Kidney (tissue), 14 donors: ENCODE data around the gene TAOK1. TPM values are rescaled to one million over a fixed set of nuclear protein-coding genes. Genes with fewer than 3 reads are reported as not detected.

ENCODE experiments used
- DNase-seq, 5 donors: peaks; one replicate each; pipeline ENCODE4 v3.0.0-alpha.2; 2013 to 2020
- FAIRE-seq: peaks from 2 replicates; lab custom pipeline; 2012; peaks lifted over from hg19 to GRCh38; lab: Jason Lieb, UNC
- H3K27ac ChIP-seq, 2 donors: one replicate each; pipeline ENCODE4 v1.7.0; 2013; ENCODE audit warnings: low read depth in 2 of 2, low read length in 2 of 2, inconsistent platforms in 1 of 2
- H3K27me3 ChIP-seq: one replicate; pipeline ENCODE4 v1.7.1; 2013; ENCODE audit warnings: low read length, inconsistent platforms; ENCODE audit not compliant: control insufficient read depth, insufficient read depth
- H3K36me3 ChIP-seq, 3 donors: one replicate each; pipeline versions ENCODE4 v1.7.0 to v1.7.1; 2013; ENCODE audit warnings: low read length in 3 of 3, control low read depth in 1 of 3, inconsistent platforms in 1 of 3; ENCODE audit not compliant: insufficient read depth in 3 of 3, control insufficient read depth in 2 of 3
- H3K4me1 ChIP-seq, 3 donors: one replicate each; pipeline versions ENCODE4 v1.7.0 to v1.7.1; 2013; ENCODE audit warnings: low read length in 3 of 3, inconsistent platforms in 1 of 3, low read depth in 1 of 3; ENCODE audit not compliant: control insufficient read depth in 2 of 3, insufficient read depth in 2 of 3
- H3K4me3 ChIP-seq, 3 donors: one replicate each; pipeline versions ENCODE4 v1.7.0 to v1.8.1; 2013; ENCODE audit warnings: low read length in 3 of 3, control low read depth in 1 of 3, inconsistent platforms in 1 of 3
- H3K9ac ChIP-seq, 3 donors: one replicate each; pipeline versions ENCODE4 v1.7.0 to v1.7.1; 2013; ENCODE audit warnings: low read length in 3 of 3, control low read depth in 1 of 3, inconsistent platforms in 1 of 3
- H3K9me3 ChIP-seq, 3 donors: one replicate each; pipeline versions ENCODE4 v1.7.0 to v1.7.1; 2013; ENCODE audit warnings: low read length in 3 of 3, control low read depth in 1 of 3, inconsistent platforms in 1 of 3; ENCODE audit not compliant: control insufficient read depth in 2 of 3, insufficient read depth in 1 of 3
- intact Hi-C: fragments of 100-400 bp; cut with DNase I; formaldehyde crosslinking; loops from one replicate; pipeline ENCODE4 v1.11.1; 2022
- polyA plus RNA-seq: library from polyadenylated mRNA; stranded (reverse); fragments of 350-450 nt; fragmentation: Illumina TruSeq; extraction: RNeasy Lipid Tissue Mini Kit (QIAGEN cat#74804); gene quantifications from one replicate; pipeline ENCODE4 v1.2.3, GENCODE V29; 2014; ENCODE audit warnings: low read depth, low replicate concordance; ENCODE audit not compliant: insufficient read depth
- total RNA-seq: library from RNA; stranded (reverse); fragmentation: NEBNext Ultra II Directional; extraction: Animal tissue kit (Norgen Biotek cat#: 25700); gene quantifications from one replicate; pipeline ENCODE4 v1.2.1, GENCODE V29; 2021
- TF ChIP-seq, protein P1 (sequence below): IDR thresholded peaks from 3 replicates; pipeline ENCODE4 v1.5.1; 2012; ENCODE audit warnings: mild to moderate bottlenecking, moderate library complexity, borderline replicate concordance; ENCODE audit not compliant: insufficient read depth; ENCODE audit errors: extremely low read depth
- donor health status: control.
- donor health status: control.
- donor health status: control.
- donor health status: control.
- donor health status: control.
- donor health status: DM: yes; HTN: yes; CAD: no.
- donor health status: Normal renal cell carcinoma (clear cell type).

The TAOK1 gene
- total and polyA plus RNA-seq, 2 donors from 2014 or later: 5.0 to 74.9 TPM

DNA sequence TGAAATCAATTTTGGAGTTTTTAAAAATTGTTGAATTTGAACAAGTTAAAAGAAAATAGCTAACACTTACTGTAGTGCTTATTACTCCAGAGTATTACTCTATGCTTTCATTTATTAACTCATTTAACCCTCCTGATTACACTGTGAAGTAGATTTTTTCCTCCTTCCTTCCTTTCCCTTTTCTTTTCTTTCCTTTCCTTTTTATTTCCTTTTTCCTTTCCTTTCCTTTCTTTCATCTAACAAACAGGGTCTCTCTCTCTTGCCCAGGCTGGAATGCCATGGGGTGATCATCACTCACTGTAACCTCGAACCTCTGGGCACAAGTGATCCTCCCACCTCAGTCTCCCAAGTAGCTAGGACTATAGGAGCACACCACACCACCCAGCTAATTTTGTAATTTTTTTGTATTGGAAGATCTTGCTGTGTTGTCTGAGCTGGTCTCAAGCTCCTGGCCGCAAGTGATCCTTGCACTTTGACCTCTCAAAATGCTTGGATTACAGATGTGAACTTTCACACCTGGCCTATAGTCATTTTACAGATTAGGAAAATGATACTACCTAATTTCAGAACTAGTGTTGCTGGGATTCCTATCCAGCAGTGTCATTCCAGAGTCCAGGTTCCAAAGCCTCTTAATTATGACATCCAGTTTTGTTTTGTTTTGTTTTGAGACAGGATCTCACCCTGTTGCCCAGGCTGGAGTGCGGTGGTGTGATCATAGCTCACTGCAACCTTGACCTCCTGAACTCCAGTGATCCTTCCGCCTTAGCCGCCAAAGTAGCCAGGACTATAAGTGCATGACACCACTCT is 59.9 kb downstream of the TAOK1 start:
- Histone ChIP-seq H3K4me1 (peaks cover 0 to 4% (median 0%) of the 10 kb centered on the region in 3 donors), H3K9ac (no peak overlapping the region), H3K27me3 (no peaks in the 10 kb centered on the region), H3K9me3 (peaks cover 0 to 2% (median 0%) of the 10 kb centered on the region in 3 donors), H3K4me3 (no peak overlapping the region), H3K36me3 (peaks cover 0 to 5% (median 2%) of the 10 kb centered on the region in 3 donors), H3K27ac (no peak overlapping the region)
- TF ChIP-seq, protein P1, sequence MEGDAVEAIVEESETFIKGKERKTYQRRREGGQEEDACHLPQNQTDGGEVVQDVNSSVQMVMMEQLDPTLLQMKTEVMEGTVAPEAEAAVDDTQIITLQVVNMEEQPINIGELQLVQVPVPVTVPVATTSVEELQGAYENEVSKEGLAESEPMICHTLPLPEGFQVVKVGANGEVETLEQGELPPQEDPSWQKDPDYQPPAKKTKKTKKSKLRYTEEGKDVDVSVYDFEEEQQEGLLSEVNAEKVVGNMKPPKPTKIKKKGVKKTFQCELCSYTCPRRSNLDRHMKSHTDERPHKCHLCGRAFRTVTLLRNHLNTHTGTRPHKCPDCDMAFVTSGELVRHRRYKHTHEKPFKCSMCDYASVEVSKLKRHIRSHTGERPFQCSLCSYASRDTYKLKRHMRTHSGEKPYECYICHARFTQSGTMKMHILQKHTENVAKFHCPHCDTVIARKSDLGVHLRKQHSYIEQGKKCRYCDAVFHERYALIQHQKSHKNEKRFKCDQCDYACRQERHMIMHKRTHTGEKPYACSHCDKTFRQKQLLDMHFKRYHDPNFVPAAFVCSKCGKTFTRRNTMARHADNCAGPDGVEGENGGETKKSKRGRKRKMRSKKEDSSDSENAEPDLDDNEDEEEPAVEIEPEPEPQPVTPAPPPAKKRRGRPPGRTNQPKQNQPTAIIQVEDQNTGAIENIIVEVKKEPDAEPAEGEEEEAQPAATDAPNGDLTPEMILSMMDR: no peak
- FAIRE-seq (no peak), DNase-seq (no peak)
- intact Hi-C loops: no loop called here

DNA sequence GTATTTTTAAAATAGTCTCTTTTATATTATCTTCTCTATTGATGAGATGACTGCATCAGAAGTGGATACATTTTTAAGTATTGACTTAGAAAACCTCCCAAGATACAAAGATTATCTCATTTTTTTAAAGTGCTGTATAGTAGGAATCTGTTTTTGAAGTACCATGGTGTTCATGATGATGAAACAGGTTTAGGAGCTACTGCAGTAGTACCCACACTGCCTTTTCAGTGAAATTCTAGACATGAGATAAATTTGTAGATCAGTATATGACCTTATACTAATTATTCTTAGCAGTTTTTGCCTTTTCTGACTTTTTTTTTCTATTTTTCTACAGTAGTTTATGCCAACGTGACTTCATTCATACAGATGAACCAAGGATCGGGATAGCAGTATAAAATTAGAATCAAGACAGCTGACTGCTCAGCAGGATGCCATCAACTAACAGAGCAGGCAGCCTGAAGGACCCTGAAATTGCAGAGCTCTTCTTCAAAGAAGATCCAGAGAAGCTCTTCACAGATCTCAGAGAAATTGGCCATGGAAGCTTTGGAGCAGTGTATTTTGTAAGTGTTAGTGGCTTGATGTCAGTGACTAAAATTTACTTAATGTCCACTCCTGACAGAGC is 61.1 kb downstream of the TAOK1 start:
- no peak overlapping the region for H3K4me3 ChIP-seq
- H3K4me1 ChIP-seq: peaks cover 0 to 4% (median 0%) of the 10 kb centered on the region in 3 donors
- DNase-seq (no peak), FAIRE-seq (no peak)
- H3K27ac ChIP-seq: no peak overlapping the region
- TF ChIP-seq, protein P1: no peak
- peaks cover 0 to 2% (median 0%) of the 10 kb centered on the region in 3 donors for H3K9me3 ChIP-seq
- intact Hi-C loops: no loop called here
- no peak overlapping the region for H3K9ac ChIP-seq
- no peaks in the 10 kb centered on the region for H3K27me3 ChIP-seq
- H3K36me3 ChIP-seq: peaks cover 0 to 5% (median 2%) of the 10 kb centered on the region in 3 donors

DNA sequence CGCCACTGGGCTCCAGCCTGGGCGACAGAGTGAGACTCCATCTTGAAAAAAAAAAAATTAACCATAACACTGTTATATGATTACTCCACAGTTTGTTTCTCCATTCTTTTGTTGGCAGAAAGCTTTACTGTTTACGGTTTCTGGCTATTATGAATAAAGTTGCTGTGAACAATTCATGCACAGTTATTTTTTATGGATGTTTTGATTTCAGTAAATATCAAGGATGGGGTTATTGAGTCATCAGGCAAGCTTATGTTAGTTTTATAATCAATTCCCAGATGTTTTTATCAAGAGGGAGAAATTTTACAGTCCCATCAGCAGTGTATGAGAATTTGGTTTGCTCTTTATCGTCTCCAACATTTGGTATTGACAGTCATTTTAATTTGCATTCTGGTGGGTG is 67.9 kb downstream of the TAOK1 start:
- Histone ChIP-seq H3K4me1 (peaks cover 0 to 2% (median 0%) of the 10 kb centered on the region in 3 donors), H3K4me3 (no peak overlapping the region), H3K9ac (no peak overlapping the region), H3K27ac (no peak overlapping the region), H3K36me3 (no peaks in the 10 kb centered on the region), H3K9me3 (peaks cover 0 to 2% (median 0%) of the 10 kb centered on the region in 3 donors), H3K27me3 (no peaks in the 10 kb centered on the region)
- FAIRE-seq (no peak), DNase-seq (no peak)
- intact Hi-C loops: no loop called here
- TF ChIP-seq, protein P1: no peak
